Activated T-cell treated with anti-CD3 and anti-CD28 coated beads for 1 hour (primary cell): ENCODE data around the gene PAX1.

ENCODE experiments used
- DNase-seq: peaks from one replicate; pipeline ENCODE4 v3.0.0-alpha.2; 2020; ENCODE audit warnings: low read depth

The PAX1 gene

DNA sequence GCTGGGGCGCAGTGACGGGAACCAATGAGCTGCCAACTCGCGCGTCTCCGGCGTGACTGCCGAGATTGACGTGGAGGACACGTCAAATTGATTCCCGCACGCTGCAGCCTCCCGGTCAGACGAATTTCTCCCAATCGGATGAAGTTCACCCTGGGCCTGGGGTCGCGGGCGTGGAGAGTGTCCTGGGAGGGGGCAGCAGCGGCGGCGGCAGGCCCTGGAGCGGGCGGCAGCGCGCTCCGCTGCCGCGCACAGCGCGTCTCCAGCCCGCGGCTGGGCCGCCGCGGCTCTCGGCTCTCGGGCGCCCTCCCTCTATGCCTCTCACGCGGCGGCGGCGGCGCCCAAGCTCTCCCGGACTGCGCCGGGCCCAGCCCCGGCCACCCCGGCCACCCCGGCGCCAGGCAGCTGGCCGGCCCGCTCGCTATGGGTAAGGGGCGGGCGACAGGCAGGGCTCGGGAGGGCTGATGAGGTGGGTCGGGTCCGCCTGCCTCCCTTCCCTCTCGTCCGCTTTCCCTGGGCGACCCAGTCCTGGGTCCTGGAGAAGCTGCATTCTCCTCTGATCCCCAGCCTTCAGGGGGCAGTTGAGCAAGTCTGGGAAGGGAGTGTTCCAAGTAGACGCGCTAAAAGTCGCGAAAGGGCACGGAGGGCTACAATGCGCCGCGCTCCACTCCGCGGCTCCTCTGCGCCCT lies at the start of gene PAX1:
PAX1 (plus strand) TSS at position 90 of the 686 bp plus-strand sequence; CDS start at position 139, 49 bp downstream.
- DNase-seq, result no peak

DNA sequence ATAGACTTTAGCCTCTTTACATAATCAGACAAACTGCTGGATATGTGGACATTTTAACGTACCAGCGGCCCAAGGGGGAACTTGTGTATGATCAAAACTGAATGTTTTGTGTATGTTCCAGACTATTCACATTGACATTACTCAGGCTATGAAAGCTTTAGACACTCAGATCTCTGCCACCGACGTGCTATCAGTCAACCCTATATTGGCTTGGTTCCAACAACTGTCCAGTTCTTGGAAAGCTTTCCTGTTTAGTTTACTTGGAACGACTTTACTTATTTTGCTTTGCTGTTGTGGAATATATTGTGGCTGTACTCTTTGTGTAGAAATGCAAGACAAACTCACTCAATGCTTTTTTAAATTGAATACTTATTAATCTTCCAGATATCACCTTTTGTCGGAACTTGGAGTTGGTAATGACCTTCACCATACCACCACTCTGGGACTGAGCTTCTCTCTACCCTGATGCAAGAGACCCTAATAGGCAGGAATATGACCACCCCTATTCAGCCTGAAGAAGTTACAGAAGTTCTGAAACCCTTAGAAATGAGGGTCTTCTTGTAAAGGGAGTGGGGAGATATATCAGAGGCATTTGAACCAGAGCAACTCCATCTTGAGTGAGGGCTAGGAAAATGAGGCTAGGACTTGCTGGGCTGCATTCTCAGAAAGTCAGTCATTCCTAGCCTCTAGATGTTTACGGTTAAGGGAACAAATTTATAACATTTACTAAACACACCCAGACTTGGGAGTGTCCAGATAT lies 49.0 kb upstream of the PAX1 start:
- DNase-seq, result no peak

DNA sequence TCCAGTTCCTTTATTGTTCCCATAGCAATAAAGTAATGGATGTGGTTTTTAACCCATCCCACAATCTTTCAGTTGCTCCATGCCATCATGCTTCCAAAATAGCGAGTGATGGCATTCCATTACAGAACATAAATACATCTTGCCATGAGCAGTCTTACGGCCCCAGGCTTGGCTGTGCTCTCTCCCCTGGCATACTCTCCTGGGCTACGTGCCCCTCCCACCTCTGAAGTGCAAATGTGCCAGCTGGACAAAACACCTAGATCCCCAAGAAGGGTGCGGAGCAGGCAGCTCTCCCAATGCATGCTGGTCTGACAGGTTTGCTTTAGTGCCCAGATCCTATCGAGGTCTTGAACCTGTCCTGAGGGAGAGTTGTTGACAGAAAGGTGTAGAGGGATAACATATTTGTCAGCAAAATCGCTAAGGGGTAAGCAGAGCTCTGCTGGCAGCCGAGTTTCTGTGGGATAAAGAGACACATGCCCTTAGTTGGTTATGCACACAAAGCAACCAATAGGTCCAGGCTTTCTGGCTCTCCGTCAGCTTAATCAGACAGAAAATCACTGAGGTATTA lies 43.9 kb upstream of the PAX1 start:
- DNase-seq, result no peak

DNA sequence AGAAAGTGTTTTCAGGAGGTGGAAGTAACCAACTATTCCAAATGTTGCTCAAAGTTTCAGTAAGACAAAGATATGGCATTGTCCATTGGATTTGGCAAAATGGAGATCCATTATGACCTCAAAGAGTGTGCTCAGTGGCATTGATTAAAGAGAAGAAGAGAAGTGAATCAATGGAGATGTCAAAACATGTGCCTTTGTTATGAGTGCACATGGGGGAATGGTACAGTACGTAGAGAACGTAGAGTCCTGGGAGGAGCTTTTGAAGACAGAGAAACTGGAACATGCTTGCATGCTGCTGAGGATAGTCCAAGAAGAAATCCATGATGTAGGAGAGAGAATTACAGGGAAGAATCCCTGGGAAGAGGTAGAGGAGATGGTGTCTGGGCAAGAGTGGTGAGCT lies 42.0 kb upstream of the PAX1 start:
- DNase-seq, result no peak

DNA sequence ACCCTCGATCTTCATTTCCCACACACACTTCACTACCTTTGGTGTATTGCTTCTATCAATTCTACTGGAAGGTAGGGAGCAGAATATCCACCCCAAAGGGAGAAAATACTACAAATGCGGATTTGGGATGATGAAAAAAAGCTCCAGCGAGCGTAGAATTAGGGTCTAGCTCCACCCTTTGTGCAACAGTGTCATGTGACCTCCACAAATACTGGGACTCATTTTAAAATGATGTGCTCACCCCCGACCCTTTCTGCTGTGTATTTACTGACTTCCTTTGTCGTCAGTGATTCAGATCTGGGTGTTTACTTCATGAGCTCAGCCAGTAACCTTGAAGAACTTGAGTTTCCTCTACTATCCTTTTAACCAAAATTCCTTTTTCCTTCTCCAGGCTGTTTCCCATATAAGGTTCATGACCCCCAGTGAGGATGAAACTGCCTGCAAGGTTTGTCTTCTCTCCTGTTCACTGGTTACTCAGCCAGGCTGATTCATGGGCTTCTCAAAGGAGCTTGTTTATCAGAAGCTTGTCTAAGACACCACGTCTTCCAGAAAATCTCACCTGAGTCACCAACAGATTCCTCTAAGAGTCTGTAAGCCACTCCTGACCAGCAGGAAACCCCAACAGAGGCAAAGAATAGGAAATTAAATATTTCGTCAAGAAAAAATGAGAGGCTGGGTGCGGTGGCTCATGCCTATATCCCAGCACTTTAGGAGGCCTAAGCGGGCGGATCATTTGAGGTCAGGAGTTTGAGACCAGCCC lies 39.6 kb upstream of the PAX1 start:
- DNase-seq, result no peak

DNA sequence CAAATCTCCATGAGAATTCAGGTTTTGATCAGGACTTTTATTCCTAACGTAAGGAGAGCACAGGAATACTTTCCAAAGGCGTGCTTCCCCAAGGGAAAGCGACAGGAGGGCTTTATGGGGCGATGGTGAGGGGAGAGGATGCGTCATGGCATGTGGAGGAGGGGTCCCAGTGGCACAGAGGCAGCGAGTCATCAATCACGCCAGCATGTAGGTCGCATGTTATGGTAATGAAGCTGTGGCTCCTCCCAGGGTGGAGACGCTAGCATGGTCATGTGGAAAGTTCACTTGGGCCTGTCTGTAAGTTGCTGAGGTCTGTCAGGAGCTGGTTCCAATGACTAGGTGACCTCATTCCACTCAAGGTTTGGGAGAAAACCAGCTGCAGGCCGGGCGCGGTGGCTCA lies 35.3 kb upstream of the PAX1 start:
- DNase-seq, result no peak

DNA sequence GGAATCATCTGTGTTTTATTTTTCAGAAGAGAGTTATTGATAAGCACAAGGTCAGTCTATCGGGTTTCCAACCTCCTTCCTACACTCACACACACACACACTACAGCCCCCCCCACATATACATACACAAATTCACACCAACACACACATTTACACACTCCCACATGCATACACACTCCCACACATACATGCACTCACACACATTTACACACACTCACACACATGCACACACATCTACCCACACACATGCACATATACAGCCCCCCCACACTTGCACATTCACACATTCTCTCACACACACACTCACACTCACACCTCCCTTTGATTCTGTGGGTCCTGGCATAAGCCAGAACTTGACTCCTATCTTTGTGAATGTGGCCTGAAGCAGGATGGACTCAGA lies 34.5 kb upstream of the PAX1 start:
- DNase-seq, result no peak

DNA sequence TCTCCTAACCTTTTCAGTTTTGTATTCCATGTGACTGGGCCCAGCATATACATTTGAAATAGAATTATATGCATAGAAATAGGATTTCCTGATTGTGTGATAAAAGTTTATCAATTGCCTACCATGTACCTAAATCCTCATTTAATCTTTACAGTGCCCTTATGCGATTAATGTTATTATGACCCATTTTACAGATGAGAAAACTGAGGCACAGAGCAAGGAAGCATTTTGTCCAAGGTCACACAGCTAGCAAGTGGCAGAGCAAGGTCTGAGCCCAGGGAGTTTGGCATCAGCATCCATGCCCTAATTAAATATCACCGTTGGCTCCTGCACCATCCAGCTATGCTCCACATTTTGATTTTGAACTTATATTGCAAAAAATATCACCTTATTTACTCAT lies 28.2 kb upstream of the PAX1 start:
- no peak for DNase-seq

DNA sequence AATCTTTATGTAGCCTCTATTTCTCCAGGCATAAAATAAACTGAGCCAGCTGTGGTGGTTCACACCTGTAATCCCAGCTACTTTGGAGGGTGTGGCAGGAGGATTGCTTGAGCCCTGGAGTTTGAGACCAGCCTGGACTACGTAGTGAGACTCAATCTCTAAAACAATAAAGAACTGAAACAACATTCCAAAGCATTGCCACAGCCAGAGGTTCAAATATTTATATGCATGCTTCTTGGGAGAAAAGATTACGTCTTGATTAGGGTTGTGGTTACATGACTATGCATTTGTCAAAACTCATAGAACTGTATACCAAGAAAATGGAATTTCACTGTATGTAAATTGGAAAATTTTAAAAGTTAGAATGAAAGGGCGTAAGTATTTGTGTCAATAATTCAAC lies 27.7 kb upstream of the PAX1 start:
- DNase-seq, result no peak

DNA sequence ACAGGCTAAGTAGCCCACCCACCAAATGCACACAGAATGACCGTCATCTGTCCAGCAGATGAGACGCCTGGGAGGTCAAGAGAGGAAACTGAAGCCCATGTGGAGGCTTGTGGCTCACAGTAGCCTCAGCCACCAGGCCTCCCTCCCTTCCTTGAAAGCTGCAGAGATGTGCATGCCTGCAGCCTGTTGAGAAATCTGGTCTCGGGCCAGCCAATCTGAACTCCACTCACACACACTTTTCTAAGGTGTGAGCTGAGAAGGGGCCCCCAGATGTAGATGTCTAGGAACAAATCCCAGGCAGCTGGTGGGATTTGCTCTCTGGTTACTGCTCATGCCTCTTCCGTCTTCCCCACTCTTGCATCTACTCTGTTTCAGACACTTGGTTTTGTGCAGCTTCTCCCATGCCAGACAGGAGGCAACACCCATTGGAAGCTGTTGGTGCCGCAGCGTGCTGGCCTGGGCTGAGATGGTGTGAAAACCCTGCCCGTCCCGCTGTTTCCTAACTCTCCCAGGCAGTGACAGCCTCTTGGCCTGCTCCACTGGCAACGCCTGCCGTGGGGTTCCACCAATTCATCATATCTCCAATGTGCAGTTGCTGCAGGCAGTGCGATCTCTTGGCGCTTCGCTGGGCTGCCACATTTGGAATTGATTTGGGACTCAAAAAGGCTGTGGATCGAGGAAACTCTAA lies 24.1 kb upstream of the PAX1 start:
- no peak for DNase-seq

DNA sequence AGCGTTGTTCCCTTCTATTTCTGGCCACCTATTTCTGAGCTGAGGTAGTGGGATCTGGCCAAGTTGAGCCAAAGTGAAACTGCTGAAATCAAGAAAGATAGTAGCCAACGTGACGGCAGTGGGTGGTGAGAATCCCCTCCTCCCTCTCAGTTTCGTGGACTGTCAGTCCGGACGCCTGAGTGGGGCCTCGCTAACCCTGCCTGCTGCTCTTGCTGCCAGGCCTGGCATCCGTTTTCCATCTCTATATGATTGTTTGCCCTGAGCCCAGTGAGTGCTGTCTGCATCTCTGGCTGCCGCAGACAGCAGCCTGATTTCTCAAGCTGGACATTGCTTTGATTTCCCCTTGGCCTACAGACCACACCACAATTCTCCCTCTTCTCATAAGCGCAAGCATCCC lies 23.5 kb upstream of the PAX1 start:
- DNase-seq, result no peak

DNA sequence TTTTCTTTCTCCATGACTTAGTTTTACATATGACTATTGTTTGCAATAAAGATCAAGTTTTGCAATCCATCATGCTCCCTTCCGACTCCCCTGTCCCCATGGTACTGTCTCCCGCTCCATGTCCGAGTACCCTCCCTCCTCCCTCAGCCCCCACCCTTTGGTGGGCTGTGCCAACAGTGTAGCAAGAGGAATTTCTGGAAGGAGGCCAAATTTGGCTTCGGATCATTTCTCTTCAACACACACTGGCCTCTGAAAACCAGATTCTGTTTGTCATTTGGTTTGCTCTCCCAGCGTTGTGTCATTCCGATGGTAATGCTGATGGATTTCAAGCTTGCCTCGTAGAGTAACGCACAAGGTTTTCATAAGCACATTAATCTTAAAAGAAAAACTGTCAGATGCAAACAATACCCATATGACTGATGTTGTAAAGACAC lies 22.9 kb upstream of the PAX1 start:
- no peak for DNase-seq

DNA sequence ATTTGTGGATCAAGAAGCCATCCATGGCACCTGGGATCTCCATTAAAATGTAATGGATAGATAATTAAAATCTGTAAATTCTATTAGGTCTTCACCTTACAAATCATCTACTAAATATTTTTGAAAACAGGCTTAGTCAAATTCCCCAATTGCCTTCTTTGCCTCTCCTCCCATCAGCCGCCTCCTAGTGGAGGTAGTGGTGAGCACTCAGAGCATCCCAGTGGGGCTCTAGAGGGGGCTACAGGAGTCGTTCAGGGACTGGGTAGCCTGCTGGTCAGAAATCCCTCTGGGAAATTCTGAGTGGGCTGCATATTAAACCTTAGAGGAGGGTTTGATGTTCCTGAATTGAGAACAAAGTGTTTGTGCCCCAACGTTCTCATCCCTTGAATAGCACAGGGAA lies 20.8 kb upstream of the PAX1 start:
- no peak for DNase-seq

DNA sequence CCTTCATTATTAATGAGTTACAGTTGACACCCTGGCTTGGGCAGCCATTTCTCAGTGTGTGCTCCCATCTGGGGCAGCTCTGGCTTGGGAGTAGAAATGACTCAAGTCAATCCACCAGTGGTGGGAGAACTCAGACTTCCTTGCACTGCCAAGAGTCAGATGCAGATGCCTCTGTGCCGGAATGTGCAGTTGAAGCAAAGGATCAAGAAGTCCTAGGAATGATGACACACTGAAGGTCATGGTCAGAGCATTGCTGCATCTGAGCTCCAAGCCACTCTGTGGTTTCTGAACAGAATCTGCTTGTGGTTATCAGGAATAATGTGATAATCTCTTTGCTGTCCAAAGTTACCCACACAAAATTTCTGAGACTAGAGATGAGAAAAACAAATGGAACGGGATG lies 19.5 kb upstream of the PAX1 start:
- DNase-seq, result no peak

DNA sequence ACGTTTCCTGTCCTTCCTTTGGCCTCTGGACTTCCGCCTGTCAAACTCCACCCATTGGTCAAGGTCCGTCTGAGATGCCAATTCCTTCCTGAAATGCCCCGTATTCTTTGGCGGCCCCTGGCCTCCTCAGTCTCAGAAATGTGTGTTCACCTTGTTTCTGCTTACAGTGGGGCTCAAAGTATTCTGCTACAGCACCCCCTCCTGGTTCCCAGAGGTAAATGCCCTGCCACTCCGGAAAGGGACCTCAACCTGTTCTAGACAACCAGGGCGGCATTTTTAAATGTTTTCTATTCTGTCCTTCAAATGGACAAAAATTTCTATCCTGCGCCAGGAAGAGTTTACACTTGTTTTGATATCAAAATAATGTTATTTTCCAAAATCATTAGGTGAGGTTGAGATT lies 12.1 kb upstream of the PAX1 start:
- no peak for DNase-seq

DNA sequence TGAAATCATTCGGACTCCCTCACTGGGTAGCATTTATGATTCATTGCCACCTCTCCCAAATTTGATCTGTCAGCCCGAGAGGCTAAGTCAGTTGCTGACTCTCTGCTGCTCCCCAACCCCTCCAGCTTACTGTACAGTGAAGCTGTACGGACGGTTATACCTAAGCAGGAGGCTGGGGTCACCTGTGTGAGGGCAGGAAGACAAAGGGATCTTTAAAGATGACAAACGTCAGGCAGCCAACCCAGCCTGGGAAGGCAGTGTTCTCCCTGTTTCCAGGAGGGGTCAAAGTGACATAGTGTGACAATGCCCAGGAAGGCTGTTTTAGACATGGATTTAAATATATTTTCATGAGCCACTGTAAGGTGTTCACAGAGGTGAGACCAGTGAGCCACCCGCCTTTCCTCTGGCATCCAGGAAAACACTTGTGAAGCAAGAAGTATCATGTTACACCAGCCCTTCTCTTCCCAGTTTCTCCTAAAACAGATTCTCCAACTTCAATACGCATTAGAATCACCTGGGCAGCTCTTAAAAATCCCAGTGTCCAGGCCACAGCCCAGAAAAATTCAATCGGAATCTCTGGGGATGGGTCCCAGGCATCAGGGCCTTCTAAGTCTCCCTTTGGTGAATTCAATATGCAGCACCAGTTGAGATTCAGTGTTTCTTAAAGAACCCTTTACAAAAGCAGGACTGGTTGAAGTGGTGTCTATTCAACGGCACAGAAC lies 6.8 kb upstream of the PAX1 start:
- no peak for DNase-seq

DNA sequence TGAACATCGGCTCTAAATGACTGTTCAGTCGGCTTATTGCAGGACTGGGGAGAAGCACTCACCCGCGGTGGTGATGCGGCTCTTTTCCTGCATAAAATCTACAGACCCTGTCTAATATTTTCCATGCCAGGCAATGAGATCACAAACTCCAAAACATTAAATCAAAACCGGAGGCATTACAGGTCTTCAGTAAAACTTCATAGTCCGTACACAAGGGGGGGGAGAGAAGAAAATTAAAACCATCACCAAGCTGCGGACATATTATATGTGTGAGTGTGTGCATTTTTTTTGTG lies 6.3 kb upstream of the PAX1 start:
- DNase-seq, result no peak

DNA sequence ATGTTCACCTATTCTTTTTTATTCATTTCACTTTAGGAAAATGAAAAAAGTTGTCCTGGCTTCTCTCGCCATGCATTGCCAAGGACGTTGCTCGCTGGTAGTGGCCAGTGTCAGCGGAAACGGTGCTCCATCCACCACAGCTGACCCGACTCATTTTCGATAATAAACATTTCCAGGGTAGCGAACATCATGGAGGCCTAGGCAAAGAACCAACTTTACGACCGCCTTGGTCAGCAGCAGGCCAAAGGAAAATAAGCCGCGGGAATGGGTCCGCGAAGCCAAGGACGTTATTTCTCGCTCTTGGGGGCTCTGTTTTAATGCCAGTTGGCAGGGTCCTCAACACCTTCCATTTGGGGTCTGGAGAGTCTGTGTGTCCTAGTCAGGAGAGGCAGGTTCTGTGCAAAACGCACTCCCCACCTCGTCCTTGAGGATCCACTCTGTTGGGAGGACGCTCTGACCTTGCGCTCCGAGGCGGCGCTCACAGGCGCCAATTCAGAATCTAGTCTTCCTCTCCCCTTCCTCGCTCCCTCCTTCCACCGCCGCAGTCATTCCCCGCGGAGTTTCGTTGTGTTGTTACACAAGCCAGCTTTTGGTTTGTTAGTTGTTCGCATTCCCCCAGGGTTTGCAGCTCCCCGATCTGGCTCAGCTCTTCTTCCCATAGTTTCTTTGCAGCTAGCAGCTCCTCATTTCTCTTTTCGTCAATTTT lies 4.1 kb upstream of the PAX1 start:
- no peak for DNase-seq

DNA sequence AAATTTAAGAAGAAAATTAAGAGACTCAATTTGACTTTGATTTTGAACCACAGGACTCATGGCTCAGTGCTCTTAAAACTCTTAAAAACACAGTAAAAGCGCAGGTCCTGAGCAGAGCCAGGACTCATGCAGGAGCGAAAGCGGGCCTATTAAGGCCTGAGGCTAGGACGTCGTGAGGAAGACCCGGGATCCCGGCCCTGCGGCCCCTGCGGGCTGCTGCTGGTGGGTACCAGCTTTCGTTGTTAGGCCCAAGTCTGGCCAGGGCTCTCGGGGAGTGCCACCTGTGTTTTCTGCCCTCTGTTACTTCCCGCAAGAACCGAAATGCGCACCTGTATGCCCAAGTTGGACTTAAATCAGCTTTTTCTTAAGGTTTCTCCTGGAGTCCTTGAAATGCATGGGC lies 3.4 kb upstream of the PAX1 start:
- DNase-seq, result no peak

DNA sequence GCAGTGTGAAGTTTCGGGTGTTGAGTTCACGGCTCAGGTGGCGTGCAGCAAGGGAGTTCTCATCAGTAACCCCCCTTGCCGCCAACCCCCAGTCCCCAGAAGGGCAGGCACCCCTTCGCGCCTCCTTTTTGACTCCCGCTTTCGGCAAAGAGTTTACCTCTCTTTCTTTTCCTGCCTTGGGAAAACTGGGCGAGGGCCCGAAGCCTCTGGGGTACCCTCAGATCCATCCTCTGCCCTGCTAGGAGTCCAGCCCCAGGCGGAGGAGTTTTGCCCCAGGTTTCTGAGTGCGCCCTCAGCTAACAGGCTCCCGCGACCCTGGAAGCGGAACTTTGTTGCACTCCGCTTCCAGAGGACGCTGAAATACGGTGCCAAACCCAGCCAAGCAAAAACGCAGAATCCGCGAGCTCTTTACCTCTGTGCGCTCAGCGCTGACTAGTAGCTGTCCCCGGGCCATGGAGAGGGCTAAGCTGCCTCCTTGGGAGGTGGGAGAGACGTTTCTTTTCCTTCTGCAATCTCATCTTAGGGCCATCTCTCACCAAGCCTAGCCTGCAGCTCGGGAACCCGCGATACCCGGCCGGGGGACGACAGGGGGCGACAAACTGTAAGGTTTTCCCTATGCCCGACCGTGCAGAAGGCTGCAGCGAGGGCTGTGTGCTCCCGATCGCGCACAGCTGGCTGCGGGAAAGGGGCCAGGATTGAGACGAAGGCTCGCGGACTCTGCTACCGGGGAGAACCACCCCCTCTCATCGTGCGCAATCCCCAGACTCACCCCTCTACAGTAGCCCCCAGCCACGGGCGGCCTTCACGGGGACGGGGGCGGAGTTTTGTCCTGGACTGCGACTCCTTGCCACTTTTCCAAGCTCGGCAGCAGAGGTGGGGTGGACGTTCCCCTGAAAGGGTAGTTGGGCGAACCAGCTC lies 2.7 kb upstream of the PAX1 start:
- DNase-seq, result no peak
